Activated CD4-positive, alpha-beta T cell treated with anti-CD3 and anti-CD28 coated beads, Interleukin-2, amount 50 U/mL, for 16 hours (primary cell): ENCODE results near the gene ITGAL.
A peak's percentile ranks its signal among the peaks of the same experiment; 100 is the strongest.

Source experiments
- DNase-seq: peaks from one replicate; pipeline ENCODE4 v3.0.0-alpha.2; 2020

Gene ITGAL

DNA sequence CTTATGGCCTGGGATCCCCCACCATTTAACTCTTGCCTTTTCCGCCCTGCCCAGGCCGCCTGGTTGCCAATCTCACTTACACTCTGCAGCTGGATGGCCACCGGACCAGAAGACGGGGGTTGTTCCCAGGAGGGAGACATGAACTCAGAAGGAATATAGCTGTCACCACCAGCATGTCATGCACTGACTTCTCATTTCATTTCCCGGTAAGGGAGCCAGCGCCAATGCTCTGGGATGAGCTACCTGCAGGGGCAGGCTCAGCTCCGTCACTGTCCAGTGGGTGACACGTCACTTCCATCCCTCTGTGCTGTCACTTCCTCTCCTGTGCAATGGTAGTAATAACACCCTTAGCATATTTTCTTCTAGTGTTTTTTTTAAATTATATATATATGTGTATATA lies 26.7 kb downstream of the ITGAL start:
- DNase-seq = no peak

- DNase-seq = no peak
Measured at GRCh38 chr16:30503403-30504296, 31.1 kb downstream of the ITGAL start.

- DNase-seq = no peak
Measured at GRCh38 chr16:30509081-30509765, 36.7 kb downstream of the ITGAL start.

- DNase-seq = no peak
Measured at GRCh38 chr16:30510376-30510938, 37.9 kb downstream of the ITGAL start.

DNA sequence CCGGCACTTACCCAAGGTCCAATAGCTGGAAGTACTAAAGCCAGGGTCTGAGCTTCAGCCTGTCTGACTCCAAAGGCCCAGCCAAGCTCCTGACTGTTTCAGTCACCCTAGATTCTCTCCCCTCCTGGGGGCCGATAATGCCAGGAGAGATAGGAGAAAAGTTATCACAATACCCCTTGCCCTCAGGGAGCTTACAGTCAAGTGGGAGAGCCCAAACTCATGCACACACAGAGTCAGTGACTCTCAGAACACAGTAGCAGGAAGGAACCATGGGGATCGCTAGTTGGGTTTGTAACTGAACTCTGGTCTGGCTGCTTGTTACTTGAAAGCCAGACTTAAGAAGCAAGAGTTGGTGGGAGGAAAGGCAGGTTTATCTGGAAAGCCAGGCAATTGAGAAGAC lies 39.0 kb downstream of the ITGAL start:
- no peak for DNase-seq

- DNase-seq = no peak
Measured at GRCh38 chr16:30515275-30515674, 42.7 kb downstream of the ITGAL start.

- DNase-seq = no peak
Measured at GRCh38 chr16:30518552-30518951, 46.0 kb downstream of the ITGAL start.

DNA sequence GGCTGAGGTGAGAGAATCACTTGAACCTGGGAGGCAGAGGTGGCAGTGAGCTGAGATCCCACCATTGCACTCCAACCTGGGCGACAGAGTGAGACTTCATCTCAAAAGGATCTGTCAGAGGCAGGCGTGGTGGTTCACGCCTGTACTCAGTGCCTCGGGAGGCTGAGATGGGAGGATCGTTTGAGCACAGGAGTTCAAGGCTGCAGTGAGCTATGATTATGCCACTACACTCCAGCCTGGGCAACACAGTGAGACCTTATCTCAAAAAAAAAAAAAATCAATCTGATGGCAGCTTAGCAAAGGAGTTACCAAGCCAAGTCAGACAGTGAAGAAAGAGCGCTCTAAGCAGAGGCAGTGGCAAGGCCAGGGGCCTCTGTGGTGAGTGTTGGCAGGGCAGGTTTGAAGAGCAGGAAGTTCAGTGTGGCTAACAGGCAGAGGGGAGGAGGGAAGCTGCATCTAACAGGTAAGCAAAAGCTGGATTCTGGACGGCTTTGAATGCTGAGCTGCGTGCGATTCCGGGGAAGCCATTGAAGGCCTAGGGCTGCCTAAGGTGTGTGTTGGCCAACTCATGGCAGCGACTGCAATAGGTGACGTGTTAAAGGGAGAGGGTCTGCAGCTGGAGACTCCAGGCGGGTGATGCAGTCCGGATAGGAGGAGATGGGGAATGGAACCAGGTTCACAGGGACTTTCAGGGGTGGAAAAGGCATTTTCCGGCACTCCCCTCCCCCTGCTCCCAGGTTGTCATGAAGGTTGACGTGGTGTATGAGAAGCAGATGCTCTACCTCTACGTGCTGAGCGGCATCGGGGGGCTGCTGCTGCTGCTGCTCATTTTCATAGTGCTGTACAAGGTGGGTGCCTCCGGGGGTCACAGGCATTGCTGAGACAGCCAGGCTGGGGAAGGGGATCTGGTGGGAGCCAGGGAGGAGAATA lies 46.8 kb downstream of the ITGAL start:
- DNase-seq = no peak

GRCh38 chr16:30521476-30521872 lies 48.9 kb downstream of the ITGAL start:
- no peak for DNase-seq

GRCh38 chr16:30521873-30522641 lies 49.5 kb downstream of the ITGAL start:
- DNase-seq = no peak

- DNase-seq = peak; percentile 9
Measured at GRCh38 chr16:30522702-30523463, 50.3 kb downstream of the ITGAL start.

- DNase-seq = no peak
Measured at GRCh38 chr16:30523768-30524574, 51.4 kb downstream of the ITGAL start.

DNA sequence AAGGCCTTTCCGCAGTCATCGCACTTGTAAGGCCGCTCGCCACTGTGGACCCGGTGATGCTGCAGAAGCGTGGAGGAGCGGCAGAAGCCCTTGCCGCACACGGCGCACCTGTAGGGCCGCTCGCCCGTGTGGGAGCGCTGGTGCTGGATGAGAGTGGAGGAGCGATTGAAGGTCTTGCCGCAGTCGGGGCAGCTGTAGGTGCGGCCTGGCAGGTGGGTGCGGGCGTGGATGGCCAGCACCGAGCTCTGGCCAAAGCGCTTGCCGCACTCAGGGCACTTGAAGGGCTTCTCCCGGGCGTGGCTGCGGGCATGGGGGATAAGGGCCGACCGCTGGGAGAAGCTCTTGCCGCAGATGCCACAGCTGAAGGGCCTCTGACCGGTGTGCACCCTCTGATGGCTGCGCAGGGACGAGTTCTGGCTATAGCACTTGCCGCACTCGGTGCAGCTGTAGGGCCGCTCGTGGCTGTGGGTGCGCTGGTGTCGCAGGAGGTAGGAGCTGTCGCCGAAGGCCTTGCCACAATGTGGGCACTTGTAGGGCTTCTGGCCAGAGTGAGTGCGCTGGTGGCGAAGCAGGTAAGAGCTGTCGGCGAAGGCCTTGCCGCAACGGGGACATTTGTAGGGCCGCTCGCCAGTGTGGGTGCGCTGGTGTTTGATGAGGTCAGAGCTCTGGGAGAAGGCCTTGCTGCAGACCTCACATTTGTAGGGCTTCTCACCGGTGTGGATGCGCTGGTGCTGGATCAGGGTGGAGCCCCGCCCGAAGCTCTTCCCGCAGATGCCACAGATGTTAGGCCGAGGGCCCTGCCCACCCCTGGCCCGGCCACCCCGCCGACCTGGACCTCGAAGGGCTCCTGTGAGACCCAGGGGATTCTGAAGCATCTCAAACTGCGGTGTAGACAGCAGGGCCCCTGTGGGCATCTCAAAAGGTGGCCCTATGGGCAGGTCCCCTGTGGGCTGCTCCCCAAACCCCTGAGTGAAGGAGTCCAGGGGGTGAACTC lies 52.3 kb downstream of the ITGAL start:
- no peak for DNase-seq

DNA sequence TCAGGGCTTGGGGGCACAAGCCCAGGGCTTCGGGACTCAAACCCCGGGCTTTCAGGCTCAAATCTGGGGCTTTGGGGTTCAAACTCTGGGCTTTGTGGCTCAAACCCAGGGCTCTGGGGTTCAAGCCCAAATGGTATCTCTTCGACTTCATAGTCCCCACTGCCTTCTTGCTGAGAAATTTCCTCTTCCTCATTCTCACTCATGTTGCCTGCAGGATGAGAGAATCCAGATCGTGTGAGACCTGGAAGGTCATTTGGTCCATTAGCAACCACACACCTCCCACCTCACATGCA lies 53.2 kb downstream of the ITGAL start:
- no peak for DNase-seq

DNA sequence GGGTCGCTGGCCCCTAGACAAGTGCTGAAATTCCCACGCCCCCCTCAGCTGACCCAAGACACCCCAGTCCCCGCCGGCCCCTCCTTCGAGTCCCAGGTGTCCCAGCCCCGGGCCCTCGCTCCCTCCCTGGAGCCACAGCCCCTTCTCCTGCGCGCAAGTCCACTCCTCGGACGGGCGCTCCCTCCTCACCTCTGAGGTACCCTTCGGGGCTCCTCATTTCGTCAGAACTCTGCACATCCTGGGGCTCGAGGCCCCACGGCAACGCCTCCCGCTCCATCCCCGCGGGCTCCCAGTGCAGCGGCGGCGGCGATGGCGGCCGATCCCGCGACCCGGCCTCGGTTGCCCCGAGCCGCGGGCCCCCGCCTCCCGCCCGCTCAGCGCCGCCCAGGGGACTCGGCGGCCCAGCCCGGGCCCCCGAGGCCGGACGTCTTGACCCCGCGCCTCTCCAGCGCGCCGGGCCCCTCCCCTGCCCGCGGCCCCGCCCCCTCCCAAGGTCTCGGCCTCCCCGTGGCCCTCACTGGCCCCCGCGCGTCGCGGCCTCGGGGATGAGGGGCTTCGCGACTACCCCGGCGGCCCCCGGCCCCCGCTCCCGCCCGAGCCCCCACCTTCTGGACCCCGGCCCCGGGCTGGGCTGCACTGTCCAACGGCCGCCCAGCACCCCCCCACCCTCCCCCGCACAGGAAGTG lies 53.7 kb downstream of the ITGAL start, which contains the start of gene ZNF768:
ZNF768 (minus strand) TSS at position 430 of the 686 bp plus-strand sequence; CDS start at position 277, 153 bp downstream.
- peak; percentile 20 for DNase-seq

DNA sequence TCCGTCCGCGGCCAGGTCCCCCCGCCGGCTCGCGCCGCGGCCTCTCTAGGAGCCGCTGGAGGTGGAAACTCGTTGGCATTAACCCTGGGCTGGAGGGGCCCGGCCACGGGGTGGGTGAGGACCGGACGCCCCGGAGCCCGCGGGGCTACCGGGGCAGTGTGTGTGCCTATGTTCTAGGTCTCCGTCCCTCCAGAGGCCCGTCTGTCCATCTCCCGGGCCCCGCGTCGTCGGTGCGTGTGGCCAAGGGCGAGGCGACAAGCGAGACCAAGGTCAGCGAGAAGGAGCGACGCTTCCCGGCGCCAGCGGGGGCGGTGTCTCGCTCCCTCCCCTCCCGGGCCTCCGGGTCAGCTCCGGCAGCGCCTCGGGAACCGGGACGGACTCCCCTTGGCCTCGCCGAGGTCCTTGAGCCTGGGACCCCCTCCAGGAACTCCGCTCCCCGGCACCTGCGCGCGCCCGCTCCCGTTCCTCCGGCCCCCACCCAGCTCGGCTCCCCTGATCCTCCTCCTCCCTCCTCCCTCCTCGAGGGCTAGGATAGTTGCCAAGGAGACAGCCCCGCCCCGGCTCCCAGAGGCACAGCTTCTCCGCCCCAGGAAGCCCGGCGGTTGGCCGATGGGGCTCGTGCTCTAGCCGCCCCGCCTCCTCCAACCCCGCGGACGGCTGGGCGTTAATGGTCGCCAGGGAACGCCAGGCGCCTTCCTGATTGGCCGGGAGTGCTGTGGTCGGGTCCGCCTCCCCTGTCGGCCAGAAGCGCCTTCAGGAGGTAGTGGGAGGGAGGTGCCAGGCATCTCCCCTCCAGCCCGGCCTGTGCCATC lies 54.5 kb downstream of the ITGAL start:
- peak; percentile 99 for DNase-seq

DNA sequence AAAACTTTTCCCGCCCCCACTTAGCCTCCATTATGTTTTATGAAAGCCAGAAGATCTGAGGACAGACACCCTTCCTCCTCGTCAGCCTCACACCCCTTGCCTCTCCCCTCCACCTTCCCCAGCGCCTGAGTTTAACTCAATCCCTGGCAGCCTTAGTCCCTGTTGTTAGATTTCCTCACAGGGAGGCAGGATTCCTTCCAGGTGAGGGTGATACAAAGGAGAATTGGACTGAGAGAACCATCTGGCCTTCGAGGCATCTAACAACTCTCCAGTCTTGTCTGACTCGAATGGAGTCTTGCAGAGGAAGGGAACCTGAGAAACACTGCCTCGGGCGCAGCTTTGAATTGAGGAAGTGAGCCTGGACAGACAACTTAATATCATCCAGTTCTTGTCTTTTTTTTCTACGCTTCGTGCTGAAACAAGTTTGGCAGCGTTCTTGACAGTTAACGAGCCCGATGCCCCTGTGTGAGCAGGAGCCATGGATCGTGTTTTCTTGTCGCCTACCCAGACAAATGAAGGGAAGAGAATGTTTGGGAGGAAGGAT lies 55.2 kb downstream of the ITGAL start:
- no peak for DNase-seq
